Activated T-helper 17 cell treated with anti-CD3 and anti-CD28 coated beads, Interleukin-2, amount 50 U/mL, for 72 hours (primary cell): ENCODE results near the gene PCSK6. TPM values are rescaled to one million over a fixed set of nuclear protein-coding genes. Genes with fewer than 3 reads are reported as not detected.
"Not testable (repeated sequence)": the region's sequence is repeated elsewhere in the genome, so short reads cannot be mapped to it uniquely, and the experiment has no call there.

Experiments
- ATAC-seq: fragments of 150-1000 bp; cut with Tn5 transposase; replicated peaks from 2 replicates; pipeline ENCODE4 v1.10.0; 2021; ENCODE audit warnings: mild to moderate bottlenecking, moderate library complexity
- H3K27ac Mint-ChIP-seq: one replicate; pipeline ENCODE4 v1.8.0; 2022; ENCODE audit warnings: mixed read lengths
- H3K27me3 Mint-ChIP-seq: one replicate; pipeline ENCODE4 v1.8.0; 2022; ENCODE audit warnings: mixed read lengths
- H3K36me3 Mint-ChIP-seq: one replicate; pipeline ENCODE4 v1.8.0; 2022; ENCODE audit warnings: low read depth, mild to moderate bottlenecking, mixed read lengths
- H3K4me1 Mint-ChIP-seq: one replicate; pipeline ENCODE4 v1.8.0; 2022; ENCODE audit warnings: mixed read lengths
- H3K4me3 Mint-ChIP-seq: one replicate; pipeline ENCODE4 v1.8.0; 2022; ENCODE audit warnings: mild to moderate bottlenecking, mixed read lengths
- H3K9me3 Mint-ChIP-seq: one replicate; pipeline ENCODE4 v1.8.0; 2022; ENCODE audit warnings: mixed read lengths
- total RNA-seq, 2 donors: library from RNA; stranded (reverse); gene quantifications; one replicate each; pipeline ENCODE4 v1.2.3, GENCODE V29; 2022

PCSK6 gene
- total RNA-seq, 2 donors from 2014 or later, result 0.56 to 1.3 TPM

GRCh38 chr15:101386967-101387366 is 102.5 kb downstream of the PCSK6 start:
- Mint-ChIP-seq H3K27ac (no peak overlapping the region), H3K9me3 (no peaks in the 10 kb centered on the region), H3K4me1 (no peaks in the 10 kb centered on the region), H3K36me3 (no peaks in the 10 kb centered on the region), H3K4me3 (no peak overlapping the region), H3K27me3 (peaks cover 5% of the 10 kb centered on the region)
- no peak for ATAC-seq

- no peak overlapping the region for H3K4me3 Mint-ChIP-seq
- no peak overlapping the region for H3K27ac Mint-ChIP-seq
- no peaks in the 10 kb centered on the region for H3K36me3 Mint-ChIP-seq
- no peaks in the 10 kb centered on the region for H3K4me1 Mint-ChIP-seq
- ATAC-seq, result no peak
- H3K9me3 Mint-ChIP-seq, result no peaks in the 10 kb centered on the region
- H3K27me3 Mint-ChIP-seq, result no peaks in the 10 kb centered on the region
Measured at GRCh38 chr15:101386006-101386405, 103.5 kb downstream of the PCSK6 start.

- no peak for ATAC-seq
Measured at GRCh38 chr15:101384276-101384675, 105.2 kb downstream of the PCSK6 start.

GRCh38 chr15:101382544-101382943 is 107.0 kb downstream of the PCSK6 start:
- Mint-ChIP-seq H3K4me3 (no peak overlapping the region), H3K4me1 (no peaks in the 10 kb centered on the region), H3K36me3 (no peaks in the 10 kb centered on the region), H3K9me3 (no peaks in the 10 kb centered on the region), H3K27me3 (peaks cover 3% of the 10 kb centered on the region), H3K27ac (no peak overlapping the region)
- ATAC-seq, result no peak

More at GRCh38 chr15:101384276-101384675, 105.2 kb downstream of the PCSK6 start:
- H3K9me3 Mint-ChIP-seq, result no peaks in the 10 kb centered on the region
- no peaks in the 10 kb centered on the region for H3K4me1 Mint-ChIP-seq
- H3K36me3 Mint-ChIP-seq, result no peaks in the 10 kb centered on the region
- no peak overlapping the region for H3K4me3 Mint-ChIP-seq
- H3K27ac Mint-ChIP-seq, result no peak overlapping the region
- H3K27me3 Mint-ChIP-seq, result peaks cover 3% of the 10 kb centered on the region

GRCh38 chr15:101381671-101382212 is 107.8 kb downstream of the PCSK6 start:
- no peak overlapping the region for H3K4me3 Mint-ChIP-seq
- no peak for ATAC-seq
- H3K9me3 Mint-ChIP-seq, result no peaks in the 10 kb centered on the region
- H3K27ac Mint-ChIP-seq, result no peak overlapping the region
- H3K4me1 Mint-ChIP-seq, result no peaks in the 10 kb centered on the region
- H3K36me3 Mint-ChIP-seq, result no peaks in the 10 kb centered on the region
- peaks cover 3% of the 10 kb centered on the region for H3K27me3 Mint-ChIP-seq

GRCh38 chr15:101380146-101380545 is 109.4 kb downstream of the PCSK6 start:
- H3K4me1 Mint-ChIP-seq, result no peaks in the 10 kb centered on the region
- no peak overlapping the region for H3K4me3 Mint-ChIP-seq
- H3K9me3 Mint-ChIP-seq, result no peaks in the 10 kb centered on the region
- no peaks in the 10 kb centered on the region for H3K36me3 Mint-ChIP-seq
- ATAC-seq, result no peak
- H3K27me3 Mint-ChIP-seq, result peaks cover 3% of the 10 kb centered on the region
- H3K27ac Mint-ChIP-seq, result no peak overlapping the region

GRCh38 chr15:101379647-101380046 is 109.9 kb downstream of the PCSK6 start:
- ATAC-seq, result no peak
- H3K9me3 Mint-ChIP-seq, result no peaks in the 10 kb centered on the region
- H3K4me3 Mint-ChIP-seq, result no peak overlapping the region
- no peaks in the 10 kb centered on the region for H3K4me1 Mint-ChIP-seq
- no peaks in the 10 kb centered on the region for H3K36me3 Mint-ChIP-seq
- no peak overlapping the region for H3K27ac Mint-ChIP-seq
- H3K27me3 Mint-ChIP-seq, result peaks cover 3% of the 10 kb centered on the region

- no peak for ATAC-seq
- peaks cover 3% of the 10 kb centered on the region for H3K27me3 Mint-ChIP-seq
- H3K4me1 Mint-ChIP-seq, result no peaks in the 10 kb centered on the region
- H3K36me3 Mint-ChIP-seq, result no peaks in the 10 kb centered on the region
- no peaks in the 10 kb centered on the region for H3K9me3 Mint-ChIP-seq
- no peak overlapping the region for H3K4me3 Mint-ChIP-seq
- H3K27ac Mint-ChIP-seq, result no peak overlapping the region
Measured at GRCh38 chr15:101378879-101379278, 110.6 kb downstream of the PCSK6 start.

GRCh38 chr15:101378171-101378755 is 111.2 kb downstream of the PCSK6 start:
- Mint-ChIP-seq H3K4me1 (no peaks in the 10 kb centered on the region), H3K27ac (no peak overlapping the region), H3K27me3 (peaks cover 3% of the 10 kb centered on the region), H3K4me3 (no peak overlapping the region), H3K36me3 (no peaks in the 10 kb centered on the region), H3K9me3 (no peaks in the 10 kb centered on the region)
- ATAC-seq, result no peak

- no peak for ATAC-seq
- H3K4me3 Mint-ChIP-seq, result no peak overlapping the region
- peaks cover 12% of the 10 kb centered on the region for H3K27me3 Mint-ChIP-seq
- no peaks in the 10 kb centered on the region for H3K4me1 Mint-ChIP-seq
- no peaks in the 10 kb centered on the region for H3K36me3 Mint-ChIP-seq
- no peaks in the 10 kb centered on the region for H3K9me3 Mint-ChIP-seq
- no peak overlapping the region for H3K27ac Mint-ChIP-seq
Measured at GRCh38 chr15:101376615-101377395, 112.7 kb downstream of the PCSK6 start.

- H3K36me3 Mint-ChIP-seq, H3K27ac Mint-ChIP-seq: not testable (repeated sequence)
Measured at GRCh38 chr15:101375006-101375405, 114.5 kb downstream of the PCSK6 start.

GRCh38 chr15:101374326-101374725 is 115.2 kb downstream of the PCSK6 start:
- H3K9me3 Mint-ChIP-seq, result no peaks in the 10 kb centered on the region
- no peak overlapping the region for H3K27ac Mint-ChIP-seq
- no peak overlapping the region for H3K4me3 Mint-ChIP-seq
- ATAC-seq, result no peak
- no peaks in the 10 kb centered on the region for H3K36me3 Mint-ChIP-seq
- H3K4me1 Mint-ChIP-seq, result no peaks in the 10 kb centered on the region
- H3K27me3 Mint-ChIP-seq, result peaks cover 9% of the 10 kb centered on the region

More at GRCh38 chr15:101375006-101375405, 114.5 kb downstream of the PCSK6 start:
- not testable (repeated sequence) for H3K4me1 Mint-ChIP-seq, ATAC-seq, H3K9me3 Mint-ChIP-seq, H3K4me3 Mint-ChIP-seq
- peaks cover 12% of the 10 kb centered on the region for H3K27me3 Mint-ChIP-seq

- peaks cover 8% of the 10 kb centered on the region for H3K27me3 Mint-ChIP-seq
- no peaks in the 10 kb centered on the region for H3K4me1 Mint-ChIP-seq
- ATAC-seq, result no peak
- H3K4me3 Mint-ChIP-seq, result no peak overlapping the region
- no peaks in the 10 kb centered on the region for H3K36me3 Mint-ChIP-seq
- H3K27ac Mint-ChIP-seq, result no peak overlapping the region
- H3K9me3 Mint-ChIP-seq, result no peaks in the 10 kb centered on the region
Measured at GRCh38 chr15:101373577-101373976, 115.9 kb downstream of the PCSK6 start.

GRCh38 chr15:101372960-101373525 is 116.5 kb downstream of the PCSK6 start:
- Mint-ChIP-seq H3K4me1 (no peaks in the 10 kb centered on the region), H3K27me3 (peaks cover 8% of the 10 kb centered on the region), H3K4me3 (no peak overlapping the region), H3K36me3 (no peaks in the 10 kb centered on the region), H3K27ac (no peak overlapping the region), H3K9me3 (no peaks in the 10 kb centered on the region)
- ATAC-seq, result no peak

GRCh38 chr15:101372149-101372577 is 117.3 kb downstream of the PCSK6 start:
- H3K27me3 Mint-ChIP-seq, result peaks cover 8% of the 10 kb centered on the region
- no peaks in the 10 kb centered on the region for H3K4me1 Mint-ChIP-seq
- ATAC-seq, result no peak
- H3K4me3 Mint-ChIP-seq, result no peak overlapping the region
- no peaks in the 10 kb centered on the region for H3K9me3 Mint-ChIP-seq
- H3K27ac Mint-ChIP-seq, result no peak overlapping the region
- no peaks in the 10 kb centered on the region for H3K36me3 Mint-ChIP-seq
